Thymus (tissue), 11 donors: Measurements from ENCODE around the gene UBE2F. TPM values are rescaled to one million over a fixed set of nuclear protein-coding genes. Genes with fewer than 3 reads are reported as not detected.
A peak's percentile ranks its signal among the peaks of the same experiment; 100 is the strongest.
"Not testable (repeated sequence)": the region's sequence is repeated elsewhere in the genome, so short reads cannot be mapped to it uniquely, and the experiment has no call there.

ENCODE experiments used
- DNase-seq, 9 donors: peaks; one replicate each; pipeline ENCODE4 v3.0.0-alpha.2; 2013; ENCODE audit warnings: low spot score in 9 of 9, low read depth in 6 of 9, missing footprints in 1 of 9
- H3K27ac ChIP-seq, 2 donors: one replicate each; pipeline ENCODE4 v1.5.1; 2013; ENCODE audit warnings: control low read depth in 1 of 2, low read depth in 1 of 2, low read length in 1 of 2, mild to moderate bottlenecking in 1 of 2, moderate library complexity in 1 of 2
- H3K27me3 ChIP-seq, 2 donors: one replicate each; pipeline ENCODE4 v1.5.1; 2013; ENCODE audit warnings: low read length in 1 of 2; ENCODE audit not compliant: control insufficient read depth in 2 of 2, insufficient read depth in 1 of 2
- H3K36me3 ChIP-seq, 2 donors: one replicate each; pipeline ENCODE4 v1.5.1; 2013; ENCODE audit warnings: low read length in 1 of 2, mild to moderate bottlenecking in 1 of 2, moderate library complexity in 1 of 2; ENCODE audit not compliant: control insufficient read depth in 2 of 2, insufficient read depth in 2 of 2
- H3K4me1 ChIP-seq, 2 donors: one replicate each; pipeline ENCODE4 v1.5.1; 2013; ENCODE audit warnings: low read length in 2 of 2; ENCODE audit not compliant: control insufficient read depth in 2 of 2, insufficient read depth in 2 of 2
- H3K4me3 ChIP-seq, 2 donors: one replicate each; pipeline ENCODE4 v1.5.1; 2013; ENCODE audit warnings: low read length in 2 of 2, control low read depth in 1 of 2, mild to moderate bottlenecking in 1 of 2
- H3K9me3 ChIP-seq, 2 donors: one replicate each; pipeline ENCODE4 v1.5.1; 2013; ENCODE audit warnings: low read length in 1 of 2, mild to moderate bottlenecking in 1 of 2; ENCODE audit not compliant: control insufficient read depth in 2 of 2, insufficient read depth in 1 of 2
- WGBS: extraction: QIAGEN DNeasy Blood & Tissue Kit; methylation state at CpG from one replicate; pipeline ENCODE4 v1.1.7; 2013; 5-methylcytosine and 5-hydroxymethylcytosine counted together
- polyA plus RNA-seq: library from polyadenylated mRNA; stranded (reverse); fragments of 200-250 nt; gene quantifications from one replicate; pipeline ENCODE4 v1.2.3, GENCODE V29; 2013
- total RNA-seq: library from RNA; stranded (reverse); fragments of 120-200 nt; gene quantifications from one replicate; pipeline ENCODE4 v1.2.4, GENCODE V29; 2013
- donor health status: healthy.

The UBE2F gene
- total and polyA plus RNA-seq, 2 donors: 50.7 to 77.8 TPM

GRCh38 chr2:237965844-237966243, 970 bp upstream of the UBE2F start:
- H3K27me3 ChIP-seq, H3K27ac ChIP-seq, DNase-seq, H3K36me3 ChIP-seq: not testable (repeated sequence)
- 90% methylated on average over 13 of the region's 13 CpGs for WGBS
- Histone ChIP-seq H3K4me3 (peak overlapping the region; percentile 61 to 93), H3K9me3 (peaks cover 0 to 17% of the 10 kb centered on the region in 2 donors), H3K4me1 (peaks cover 22 to 35% of the 10 kb centered on the region in 2 donors)

DNA sequence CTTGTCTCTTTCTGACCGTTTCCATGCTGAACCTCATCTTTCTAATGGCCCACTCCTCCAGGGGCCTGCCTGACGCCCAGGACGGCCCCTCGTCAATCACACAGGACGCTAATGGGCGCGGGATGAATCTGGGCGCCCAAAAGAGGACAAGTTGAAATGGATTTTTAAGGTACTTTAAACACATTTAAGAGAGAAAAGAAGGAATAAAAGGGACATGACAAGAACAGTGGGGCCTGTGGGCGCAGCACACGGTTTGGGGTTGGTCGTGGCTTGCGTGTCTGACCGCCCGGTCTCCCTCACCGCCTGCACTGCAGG, 607 bp upstream of the UBE2F start:
- Histone ChIP-seq H3K4me3 (peak overlapping the region; percentile 61 to 93), H3K9me3 (peaks cover 0 to 17% of the 10 kb centered on the region in 2 donors), H3K27ac (peak overlapping the region in 1 of 2 donors; percentile 81), H3K27me3 (peaks cover 0 to 8% of the 10 kb centered on the region in 2 donors), H3K36me3 (peaks cover 0 to 5% of the 10 kb centered on the region in 2 donors), H3K4me1 (peaks cover 22 to 35% of the 10 kb centered on the region in 2 donors)
- 18% methylated on average over 15 of the region's 15 CpGs for WGBS
- DNase-seq: peak in 1 of 9 donors; percentile 21

DNA sequence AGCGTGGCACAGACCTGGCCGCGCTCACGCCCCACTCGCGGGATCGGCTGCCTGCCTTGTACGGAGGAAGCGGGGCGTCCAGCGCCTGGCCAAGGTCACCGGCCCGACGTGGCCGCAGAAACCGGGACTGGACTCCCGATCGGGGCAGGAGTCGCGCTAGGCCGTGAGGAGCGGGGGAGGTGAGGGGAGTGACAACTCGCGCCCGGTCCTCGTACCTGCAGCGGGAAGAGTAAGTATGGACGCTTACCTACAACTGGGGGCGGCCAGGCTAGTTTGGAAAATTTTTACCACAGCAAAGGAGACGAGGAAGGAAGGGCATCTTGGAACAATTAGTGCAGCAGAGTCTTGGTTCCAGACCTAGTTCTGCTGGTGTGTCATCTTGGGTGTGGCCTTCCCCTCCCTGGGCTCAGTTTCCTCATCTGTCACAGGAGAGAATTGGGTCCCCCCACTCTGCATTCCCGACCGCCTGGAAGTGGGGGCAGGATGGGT, 693 bp downstream of the UBE2F start:
- WGBS: 3% methylated on average over 32 of the region's 32 CpGs
- Histone ChIP-seq H3K36me3 (peaks cover 0 to 5% of the 10 kb centered on the region in 2 donors), H3K4me1 (peaks cover 22 to 35% of the 10 kb centered on the region in 2 donors), H3K9me3 (peaks cover 2 to 4% of the 10 kb centered on the region in 2 donors), H3K4me3 (peak overlapping the region; percentile 67 to 93), H3K27ac (peak overlapping the region; percentile 79 to 82), H3K27me3 (peaks cover 0 to 8% of the 10 kb centered on the region in 2 donors)
- no peak for DNase-seq

GRCh38 chr2:237968048-237968862, 1.4 kb downstream of the UBE2F start:
- Histone ChIP-seq H3K27me3 (peaks cover 0 to 8% of the 10 kb centered on the region in 2 donors), H3K4me1 (peaks cover 22 to 35% of the 10 kb centered on the region in 2 donors), H3K27ac (peak overlapping the region; percentile 37 to 79), H3K9me3 (peaks cover 0 to 2% of the 10 kb centered on the region in 2 donors), H3K36me3 (peaks cover 0 to 5% of the 10 kb centered on the region in 2 donors), H3K4me3 (peak overlapping the region; percentile 67 to 93)
- peak; percentile 48 to 85 (median 65) for DNase-seq
- WGBS: 33% methylated on average over 11 of the region's 11 CpGs

DNA sequence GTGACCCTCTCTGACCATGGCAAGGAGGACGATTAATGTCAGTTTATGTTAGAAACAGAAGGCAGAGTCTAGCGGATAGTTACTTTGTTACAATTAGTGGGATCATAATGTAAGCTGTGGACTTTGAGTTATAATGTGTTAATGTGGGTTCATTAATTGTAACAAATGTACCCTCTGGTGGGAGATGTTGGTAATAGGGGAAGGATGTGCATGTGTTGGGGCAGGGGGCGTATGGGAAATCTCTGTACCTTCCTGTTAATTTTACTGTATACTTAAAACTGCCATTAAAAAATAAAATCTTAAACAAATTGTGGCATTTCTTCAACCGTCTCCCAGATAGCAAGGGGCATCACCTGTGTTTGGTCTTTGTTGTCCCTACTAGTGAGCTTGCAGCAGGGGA, 4.8 kb downstream of the UBE2F start:
- no peak overlapping the region for H3K27ac ChIP-seq
- H3K9me3 ChIP-seq: peaks cover 0 to 2% of the 10 kb centered on the region in 2 donors
- H3K4me3 ChIP-seq: no peak overlapping the region
- WGBS: 71% methylated on average over 4 of the region's 4 CpGs
- H3K36me3 ChIP-seq: peaks cover 11 to 13% of the 10 kb centered on the region in 2 donors
- H3K4me1 ChIP-seq: peaks cover 18 to 27% of the 10 kb centered on the region in 2 donors
- DNase-seq: no peak
- peaks cover 0 to 3% of the 10 kb centered on the region in 2 donors for H3K27me3 ChIP-seq

GRCh38 chr2:237972211-237972610, 5.4 kb downstream of the UBE2F start:
- 96% methylated on average over 3 of the region's 3 CpGs for WGBS
- Histone ChIP-seq H3K27ac (no peak overlapping the region), H3K9me3 (peaks cover 0 to 2% of the 10 kb centered on the region in 2 donors), H3K36me3 (peaks cover 11 to 13% of the 10 kb centered on the region in 2 donors), H3K27me3 (peaks cover 0 to 3% of the 10 kb centered on the region in 2 donors), H3K4me1 (peaks cover 18 to 33% of the 10 kb centered on the region in 2 donors), H3K4me3 (no peak overlapping the region)
- DNase-seq: no peak

DNA sequence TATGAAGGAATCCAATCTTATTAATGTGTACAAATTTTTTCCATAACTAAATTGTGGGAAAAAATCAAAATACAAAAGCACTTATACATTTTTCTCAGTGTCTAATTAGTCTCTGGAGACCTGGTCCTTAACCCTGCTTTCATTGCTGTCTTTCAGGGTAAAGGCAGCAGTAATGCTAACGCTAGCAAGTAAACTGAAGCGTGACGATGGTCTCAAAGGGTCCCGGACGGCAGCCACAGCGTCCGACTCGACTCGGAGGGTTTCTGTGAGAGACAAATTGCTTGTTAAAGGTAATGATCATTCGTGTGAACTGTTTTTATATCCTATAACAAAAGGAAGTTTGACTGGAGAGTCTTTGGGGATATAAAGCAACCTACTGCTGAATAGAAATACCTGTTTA, 6.1 kb downstream of the UBE2F start:
- Histone ChIP-seq H3K36me3 (peaks cover 11 to 13% of the 10 kb centered on the region in 2 donors), H3K27me3 (no peaks in the 10 kb centered on the region), H3K4me3 (no peak overlapping the region), H3K27ac (no peak overlapping the region), H3K4me1 (peaks cover 17 to 34% of the 10 kb centered on the region in 2 donors), H3K9me3 (peaks cover 0 to 2% of the 10 kb centered on the region in 2 donors)
- DNase-seq: no peak
- WGBS: 94% methylated on average over 10 of the region's 10 CpGs

- no peaks in the 10 kb centered on the region for H3K9me3 ChIP-seq
- no peaks in the 10 kb centered on the region for H3K27me3 ChIP-seq
- peaks cover 14 to 48% of the 10 kb centered on the region in 2 donors for H3K4me1 ChIP-seq
- DNase-seq: no peak
- peaks cover 7 to 17% of the 10 kb centered on the region in 2 donors for H3K36me3 ChIP-seq
- 98% methylated on average over 2 of the region's 2 CpGs for WGBS
- H3K27ac ChIP-seq: no peak overlapping the region
- no peak overlapping the region for H3K4me3 ChIP-seq
These were observed 10.6 kb downstream of the UBE2F start for GRCh38 chr2:237977380-237977779.

- Histone ChIP-seq H3K9me3 (no peaks in the 10 kb centered on the region), H3K4me3 (no peak overlapping the region), H3K4me1 (peaks cover 14 to 48% of the 10 kb centered on the region in 2 donors), H3K36me3 (peaks cover 9 to 17% of the 10 kb centered on the region in 2 donors), H3K27me3 (no peaks in the 10 kb centered on the region), H3K27ac (no peak overlapping the region)
- peak in 3 of 9 donors; percentile 37 to 63 (median 43) for DNase-seq
- 62% methylated on average over 8 of the region's 8 CpGs for WGBS
These were observed 11.4 kb downstream of the UBE2F start for GRCh38 chr2:237978058-237978712.
